Raji (cell line): ENCODE results near the gene ARL1.

Experiments
- POLR2A ChIP-seq: IDR thresholded peaks from 2 replicates; pipeline ENCODE4 v1.6.1; 2011; ENCODE audit warnings: low read depth, low read length, control low read depth; ENCODE audit not compliant: insufficient read depth

Gene ARL1

GRCh38 chr12:101351682-101352081, 55.9 kb downstream of the ARL1 start:
- no peak for TF ChIP-seq POLR2A

DNA sequence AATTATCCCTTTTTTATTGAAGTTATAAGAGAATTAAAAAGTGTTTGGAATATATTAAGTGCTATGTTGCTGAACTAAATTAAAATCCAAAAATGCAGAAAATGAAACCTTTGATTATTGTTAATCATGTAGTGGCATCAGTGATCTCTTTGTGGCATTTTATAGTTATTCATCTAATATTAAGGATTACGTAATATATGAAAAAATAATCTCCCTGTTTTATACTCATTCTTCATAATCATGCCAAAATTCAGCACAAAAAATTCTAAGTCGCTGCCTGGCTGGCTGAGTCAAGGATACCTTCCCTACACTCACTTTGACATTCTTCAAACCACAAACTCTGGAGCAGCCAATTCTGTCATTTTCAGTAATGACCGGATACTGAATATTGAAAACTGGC, 63.7 kb downstream of the ARL1 start:
- no peak for TF ChIP-seq POLR2A
